GM12878 (cell line): ENCODE results near the gene RTL9. TPM values are rescaled to one million over a fixed set of nuclear protein-coding genes. Genes with fewer than 3 reads are reported as not detected.
A peak's percentile ranks its signal among the peaks of the same experiment; 100 is the strongest.

ENCODE experiments used
- ATAC-seq: fragments of 200-7000 bp; cut with Tn5 transposase; 3 replicates; pipeline ENCODE4 v1.9.1; 2020; ENCODE audit warnings: mild to moderate bottlenecking, moderate library complexity
- Bru-seq: library from RNA; stranded (reverse); fragments of 400-500 nt; gene quantifications from one replicate; lab custom pipeline; 2021; lab: Mats Ljungman, UMichigan
- BruChase-seq, 2 experiments: library from RNA; stranded (reverse); fragments of 400-500 nt; gene quantifications; one replicate each; lab custom pipeline; 2021; lab: Mats Ljungman, UMichigan
- BruUV-seq: library from RNA; stranded (reverse); fragments of 400-500 nt; replicated peaks from 2 replicates; lab custom pipeline; 2021; lab: Mats Ljungman, UMichigan
- CTCF ChIA-PET: fragments of 300-600 bp; sonication (Branson Sonifier 250); formaldehyde crosslinking; extraction: SDS; loops from one replicate; lab custom pipeline; 2021; ENCODE audit warnings: inconsistent platforms; lab: Yijun Ruan, JAX
- POLR2A ChIA-PET: fragments of 350-600 bp; formaldehyde crosslinking; extraction: SDS; loops from one replicate; lab custom pipeline; 2021; ENCODE audit warnings: inconsistent platforms; lab: Charles Lee
- RAD21 ChIA-PET: fragments of 300-600 bp; sonication (Branson Sonifier 250); formaldehyde crosslinking; loops from one replicate; lab custom pipeline; 2023; ENCODE audit warnings: antibody characterized with exemption; ENCODE audit not compliant: unreplicated experiment; lab: Charles Lee
- SMC1A ChIA-PET: fragments of 300-600 bp; sonication (Branson Sonifier 250); formaldehyde crosslinking; loops from one replicate; lab custom pipeline; 2023; ENCODE audit not compliant: unreplicated experiment, uncharacterized antibody; lab: Charles Lee
- DNase-seq: peaks from one replicate; pipeline ENCODE4 v3.0.0-alpha.2; 2011; ENCODE audit warnings: low read depth, low spot score
- FAIRE-seq: peaks from 3 replicates; lab custom pipeline; 2011; peaks lifted over from hg19 to GRCh38; lab: Jason Lieb, UNC
- H2AFZ ChIP-seq: 2 replicates; pipeline ENCODE4 v1.6.0; 2011; ENCODE audit warnings: low read depth, low read length, control low read depth; ENCODE audit not compliant: control insufficient read depth
- H3K27ac ChIP-seq: 2 replicates; pipeline ENCODE4 v1.5.1; 2011; ENCODE audit warnings: control low read depth; ENCODE audit not compliant: control insufficient read depth, insufficient read depth
- H3K27me3 ChIP-seq, 2 experiments: replicated peaks in 1 of 2; 2 replicates each; pipeline versions ENCODE4 v1.6.0 to v1.6.1; 2011; ENCODE audit warnings: low read length in 1 of 2; ENCODE audit not compliant: control insufficient read depth in 2 of 2, insufficient read depth in 2 of 2
- H3K36me3 ChIP-seq, 2 experiments: 2 replicates each; pipeline ENCODE4 v1.5.1; 2011; ENCODE audit warnings: low read length in 1 of 2; ENCODE audit not compliant: control insufficient read depth in 2 of 2, insufficient read depth in 2 of 2
- H3K4me1 ChIP-seq: 2 replicates; pipeline ENCODE4 v1.6.1; 2011; ENCODE audit warnings: mild to moderate bottlenecking, low read length, moderate library complexity, mixed read lengths; ENCODE audit not compliant: control insufficient read depth, insufficient read depth
- H3K4me2 ChIP-seq: 2 replicates; pipeline ENCODE4 v1.6.0; 2011; ENCODE audit warnings: control low read depth; ENCODE audit not compliant: control insufficient read depth, insufficient read depth
- H3K4me3 ChIP-seq: fragments of 200-600 bp; sonication (generic); 2 replicates; pipeline ENCODE4 v1.5.1; 2016
- H3K79me2 ChIP-seq: 2 replicates; pipeline ENCODE4 v1.6.0; 2011; ENCODE audit warnings: low read length; ENCODE audit not compliant: control insufficient read depth, insufficient read depth
- H3K9ac ChIP-seq: 2 replicates; pipeline ENCODE4 v1.8.0; 2011; ENCODE audit warnings: low read length, control low read depth, mixed read lengths; ENCODE audit not compliant: control insufficient read depth, insufficient read depth
- H3K9me3 ChIP-seq: replicated peaks from 3 replicates; pipeline ENCODE4 v1.5.1; 2011; ENCODE audit warnings: mild to moderate bottlenecking, low read length; ENCODE audit not compliant: control insufficient read depth, insufficient read depth
- H4K20me1 ChIP-seq: 2 replicates; pipeline ENCODE4 v1.6.0; 2011; ENCODE audit not compliant: control insufficient read depth, insufficient read depth
- CBFB ChIP-seq: IDR thresholded peaks from 2 replicates; pipeline ENCODE4 v1.6.1; 2016; ENCODE audit warnings: antibody characterized with exemption, low read depth
- DPF2 ChIP-seq: fragments of 450-650 bp; IDR thresholded peaks from 2 replicates; pipeline ENCODE4 v1.6.1; 2017; ENCODE audit warnings: mild to moderate bottlenecking
- IKZF1 ChIP-seq: fragments of 450-650 bp; conservative IDR thresholded peaks from 2 replicates; pipeline ENCODE4 v1.6.1; 2017; ENCODE audit warnings: antibody characterized with exemption, mild to moderate bottlenecking
- IRF5 ChIP-seq: fragments of 450-650 bp; IDR thresholded peaks from 2 replicates; pipeline ENCODE4 v1.6.1; 2017; ENCODE audit warnings: borderline replicate concordance
- KAT2A ChIP-seq: conservative IDR thresholded peaks from 2 replicates; pipeline ENCODE4 v1.6.1; 2011; ENCODE audit warnings: low read depth, low read length; ENCODE audit not compliant: control insufficient read depth
- NFIC ChIP-seq: IDR thresholded peaks from 2 replicates; pipeline ENCODE4 v1.6.1; 2012; ENCODE audit warnings: low read depth, mild to moderate bottlenecking, inconsistent platforms, low read length, moderate library complexity
- PBX3 ChIP-seq: IDR thresholded peaks from 2 replicates; pipeline ENCODE4 v1.6.1; 2011; ENCODE audit warnings: mild to moderate bottlenecking, low read depth, low read length, moderate library complexity; ENCODE audit not compliant: insufficient replicate concordance
- RAD51 ChIP-seq: fragments of 450-650 bp; IDR thresholded peaks from 2 replicates; pipeline ENCODE4 v1.6.1; 2016; ENCODE audit warnings: moderate library complexity, mild to moderate bottlenecking, inconsistent platforms
- RELB ChIP-seq: fragments of 450-650 bp; IDR thresholded peaks from 2 replicates; pipeline ENCODE4 v1.6.1; 2017; ENCODE audit warnings: low read depth, mild to moderate bottlenecking, moderate library complexity
- SMARCA5 ChIP-seq: fragments of 450-650 bp; IDR thresholded peaks from 2 replicates; pipeline ENCODE4 v1.6.1; 2017; ENCODE audit warnings: mild to moderate bottlenecking
- SMC3 ChIP-seq: IDR thresholded peaks from 2 replicates; pipeline ENCODE4 v1.6.1; 2011; ENCODE audit warnings: low read length, improper control_type of control experiment, borderline replicate concordance
- SRF ChIP-seq, 2 experiments: IDR thresholded peaks; 2 replicates each; pipeline ENCODE4 v1.6.1; 2011; ENCODE audit warnings: low read depth in 2 of 2, low read length in 2 of 2, mild to moderate bottlenecking in 1 of 2, moderate library complexity in 1 of 2
- ZSCAN29 ChIP-seq: fragments of 450-650 bp; IDR thresholded peaks from 2 replicates; pipeline ENCODE4 v1.6.1; 2017; ENCODE audit warnings: mild to moderate bottlenecking, moderate library complexity
- WGBS: methylation state at CpG from one replicate; pipeline ENCODE4 v1.1.6; 2016; ENCODE audit warnings: low lambda C conversion rate; ENCODE audit not compliant: insufficient replicate concordance, insufficient coverage; ENCODE audit errors: missing lambda C conversion rate; 5-methylcytosine and 5-hydroxymethylcytosine counted together
- in situ Hi-C: fragments of 300-500 bp; cut with MboI; formaldehyde crosslinking; loops from 9 replicates; pipeline ENCODE4 v1.14.3; 2018; ENCODE audit warnings: mixed read lengths
- intact Hi-C: fragments of 100-400 bp; cut with micrococcal nuclease; formaldehyde crosslinking; loops from one replicate; pipeline ENCODE4 v1.14.2; 2022; ENCODE audit not compliant: unreplicated experiment
- long read RNA-seq, 2 experiments: library from polyadenylated mRNA; unstranded; transcript quantifications; one replicate each; pipeline ENCODE4 v2.0.0, GENCODE V29; 2019 to 2020
- polyA minus RNA-seq, 3 experiments: library from RNA; depleted of rRNA, polyadenylated mRNA; stranded (reverse); fragments of >200 nt; gene quantifications; 2 replicates each; pipeline ENCODE4 v1.2.3, GENCODE V29; 2011
- polyA plus RNA-seq, 11 experiments: library from polyadenylated mRNA; depleted of rRNA in 4 of 11; unstranded in 6 of 11; stranded (reverse) in 5 of 11; fragments of >200 nt; fragmentation: Nextera tagmentation in 4 of 11; fragmentation: Illumina TruSeq in 1 of 11; extraction: Ambion mirVana in 4 of 11; extraction: Trizol in 1 of 11; gene quantifications; 1 replicate in 1 of 11; 2 replicates in 10 of 11; pipeline versions ENCODE4 v1.2.1 to v1.2.3, GENCODE V29; 2011 to 2016; ENCODE audit warnings: inconsistent platforms in 2 of 11, missing spikeins in 2 of 11, low read depth in 1 of 11
- total RNA-seq, 4 experiments: library from RNA; depleted of rRNA in 3 of 4; stranded (reverse); fragments of >200 nt in 3 of 4; fragmentation: Illumina TruSeq in 1 of 4; extraction: Trizol in 1 of 4; gene quantifications; 2 replicates each; pipeline versions ENCODE4 v1.2.1 to v1.2.3, GENCODE V29; 2013 to 2021
- TF ChIP-seq, protein P1 (sequence below): IDR thresholded peaks from 2 replicates; pipeline ENCODE4 v1.6.1; 2012; ENCODE audit warnings: mild to moderate bottlenecking, low read depth, low read length

Gene RTL9
- 0.15 TPM in 1 of 2 replicates, not detected in the other for total RNA-seq (2013; cell fraction: nucleolus; rRNA removed)
- 0.11 and 0.23 TPM in 2 replicates for total RNA-seq (2014; rRNA removed)
- total RNA-seq (2014; rRNA removed; fragmentation: Illumina TruSeq; extraction: Trizol), result 0.09 and 0.23 TPM in 2 replicates
- 0.19 and 0.21 TPM in 2 replicates for total RNA-seq (2021)
- polyA plus RNA-seq (2011; ENCODE audit: low read depth), result 0.38 TPM
- polyA plus RNA-seq (2011; rRNA removed), result 0.05 TPM in 1 of 2 replicates, not detected in the other
- polyA plus RNA-seq (2011; cell fraction: cytosol; rRNA removed), result 0.08 and 0.09 TPM in 2 replicates
- polyA plus RNA-seq (2011; cell fraction: nucleus; rRNA removed), result 0.06 and 0.12 TPM in 2 replicates
- polyA plus RNA-seq (2012), result 0.27 and 0.44 TPM in 2 replicates
- 0.25 and 0.26 TPM in 2 replicates for polyA plus RNA-seq (2014; fragmentation: Illumina TruSeq; extraction: Trizol)
- polyA plus RNA-seq (2014; fragmentation: Nextera tagmentation; extraction: Ambion mirVana), result under 1 TPM; 0.05 to 0.07 TPM
- 0.05 and 0.13 TPM in 2 replicates for polyA plus RNA-seq (2014; rRNA removed)
- polyA plus RNA-seq (2016; fragmentation: Nextera tagmentation; extraction: Ambion mirVana), result 1 to 10 TPM in 1 of 2 experiments, under 1 TPM in 1; 0.24 to 1.2 TPM
- polyA minus RNA-seq (2011; rRNA and poly(A)+ RNA removed), result 0.05 and 0.07 TPM in 2 replicates
- not detected in 2 replicates for polyA minus RNA-seq (2011; cell fraction: cytosol; rRNA and poly(A)+ RNA removed)
- polyA minus RNA-seq (2011; cell fraction: nucleus; rRNA and poly(A)+ RNA removed), result not detected in 2 replicates
- percentile 11 among the genes with signal in this experiment for Bru-seq, nascent RNA
- BruChase-seq, experiment 1, labeled RNA remaining after a 6-hour chase, result percentile 16 among the genes with signal in this experiment
- percentile 16 among the genes with signal in this experiment for BruChase-seq, experiment 2, labeled RNA remaining after a 2-hour chase
- long read RNA-seq, experiment 1, result 0 reads
- long read RNA-seq, experiment 2, result 0 reads

GRCh38 chrX:110358548-110358947 is at the start of gene RTL9:
Gene RTL9 (plus strand): TSS chrX:110358848. CDS start chrX:110450618, 91,770 bp downstream.
- DNase-seq (no peak), ATAC-seq (no peak), FAIRE-seq (no peak)
- Histone ChIP-seq H4K20me1 (no peaks in the 10 kb centered on the region), H3K9me3 (no peaks in the 10 kb centered on the region), H3K27me3 (no peaks in the 10 kb centered on the region), H3K9ac (no peak within 1 kb of the TSS), H3K27ac (no peak within 1 kb of the TSS), H3K4me3 (no peak within 1 kb of the TSS), H3K4me1 (no peaks in the 10 kb centered on the region), H3K79me2 (no peaks in the 10 kb centered on the region), H3K36me3 (no peaks in the 10 kb centered on the region), H2AFZ (no peak within 1 kb of the TSS), H3K4me2 (no peak within 1 kb of the TSS)
- CTCF ChIA-PET, result interaction anchor here (0.8 to 1.0 kb wide), 3 partner anchors 24 to 199 kb away, joined by 4 to 5 read pairs (median 4); no protein-coding TSS in a partner anchor
- BruUV-seq, result no TSS peak
- RAD21 ChIA-PET, result interaction anchor here (1.2 kb wide), 1 partner anchor 198 kb away, joined by 3 read pairs; no protein-coding TSS in a partner anchor
- SMC1A ChIA-PET, result interaction anchor here (1.2 kb wide), 2 partner anchors 35 to 37 kb away, joined by 3 read pairs; no protein-coding TSS in a partner anchor
- intact Hi-C loops, result no loop called here
- WGBS, result 0% methylated on average over 2 of the region's 2 CpGs
- POLR2A ChIA-PET, result no interaction called here
- in situ Hi-C loops, result no loop called here
- TF ChIP-seq RAD51, result no peak
- TF ChIP-seq IRF5, result no peak
- TF ChIP-seq, protein P1, sequence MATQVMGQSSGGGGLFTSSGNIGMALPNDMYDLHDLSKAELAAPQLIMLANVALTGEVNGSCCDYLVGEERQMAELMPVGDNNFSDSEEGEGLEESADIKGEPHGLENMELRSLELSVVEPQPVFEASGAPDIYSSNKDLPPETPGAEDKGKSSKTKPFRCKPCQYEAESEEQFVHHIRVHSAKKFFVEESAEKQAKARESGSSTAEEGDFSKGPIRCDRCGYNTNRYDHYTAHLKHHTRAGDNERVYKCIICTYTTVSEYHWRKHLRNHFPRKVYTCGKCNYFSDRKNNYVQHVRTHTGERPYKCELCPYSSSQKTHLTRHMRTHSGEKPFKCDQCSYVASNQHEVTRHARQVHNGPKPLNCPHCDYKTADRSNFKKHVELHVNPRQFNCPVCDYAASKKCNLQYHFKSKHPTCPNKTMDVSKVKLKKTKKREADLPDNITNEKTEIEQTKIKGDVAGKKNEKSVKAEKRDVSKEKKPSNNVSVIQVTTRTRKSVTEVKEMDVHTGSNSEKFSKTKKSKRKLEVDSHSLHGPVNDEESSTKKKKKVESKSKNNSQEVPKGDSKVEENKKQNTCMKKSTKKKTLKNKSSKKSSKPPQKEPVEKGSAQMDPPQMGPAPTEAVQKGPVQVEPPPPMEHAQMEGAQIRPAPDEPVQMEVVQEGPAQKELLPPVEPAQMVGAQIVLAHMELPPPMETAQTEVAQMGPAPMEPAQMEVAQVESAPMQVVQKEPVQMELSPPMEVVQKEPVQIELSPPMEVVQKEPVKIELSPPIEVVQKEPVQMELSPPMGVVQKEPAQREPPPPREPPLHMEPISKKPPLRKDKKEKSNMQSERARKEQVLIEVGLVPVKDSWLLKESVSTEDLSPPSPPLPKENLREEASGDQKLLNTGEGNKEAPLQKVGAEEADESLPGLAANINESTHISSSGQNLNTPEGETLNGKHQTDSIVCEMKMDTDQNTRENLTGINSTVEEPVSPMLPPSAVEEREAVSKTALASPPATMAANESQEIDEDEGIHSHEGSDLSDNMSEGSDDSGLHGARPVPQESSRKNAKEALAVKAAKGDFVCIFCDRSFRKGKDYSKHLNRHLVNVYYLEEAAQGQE, result no peak
- TF ChIP-seq IKZF1, result no peak
- no peak for TF ChIP-seq PBX3
- TF ChIP-seq SMARCA5, result no peak
- no peak for TF ChIP-seq RELB
- no peak for TF ChIP-seq SRF (IDR thresholded peaks at IDR 0.05; ENCODE audit: low read depth in 2 of 2, low read length in 2 of 2)
- TF ChIP-seq NFIC, result no peak
- TF ChIP-seq SMC3, result no peak
- no peak for TF ChIP-seq ZSCAN29
- TF ChIP-seq DPF2, result no peak
- TF ChIP-seq KAT2A, result no peak
- no peak for TF ChIP-seq CBFB
